GM20000 (cell line): Measurements from ENCODE around the gene PDIA3.
"Not testable (repeated sequence)": the region's sequence is repeated elsewhere in the genome, so short reads cannot be mapped to it uniquely, and the experiment has no call there.

ENCODE experiments used
- DNase-seq: peaks from one replicate; pipeline ENCODE4 v3.0.0; 2012; ENCODE audit warnings: low spot score
- CTCF ChIP-seq: IDR thresholded peaks from 2 replicates; pipeline ENCODE4 v1.5.1; 2012; ENCODE audit warnings: mild to moderate bottlenecking, control low read depth; ENCODE audit errors: extremely low read depth, missing control alignments

The PDIA3 gene

DNA sequence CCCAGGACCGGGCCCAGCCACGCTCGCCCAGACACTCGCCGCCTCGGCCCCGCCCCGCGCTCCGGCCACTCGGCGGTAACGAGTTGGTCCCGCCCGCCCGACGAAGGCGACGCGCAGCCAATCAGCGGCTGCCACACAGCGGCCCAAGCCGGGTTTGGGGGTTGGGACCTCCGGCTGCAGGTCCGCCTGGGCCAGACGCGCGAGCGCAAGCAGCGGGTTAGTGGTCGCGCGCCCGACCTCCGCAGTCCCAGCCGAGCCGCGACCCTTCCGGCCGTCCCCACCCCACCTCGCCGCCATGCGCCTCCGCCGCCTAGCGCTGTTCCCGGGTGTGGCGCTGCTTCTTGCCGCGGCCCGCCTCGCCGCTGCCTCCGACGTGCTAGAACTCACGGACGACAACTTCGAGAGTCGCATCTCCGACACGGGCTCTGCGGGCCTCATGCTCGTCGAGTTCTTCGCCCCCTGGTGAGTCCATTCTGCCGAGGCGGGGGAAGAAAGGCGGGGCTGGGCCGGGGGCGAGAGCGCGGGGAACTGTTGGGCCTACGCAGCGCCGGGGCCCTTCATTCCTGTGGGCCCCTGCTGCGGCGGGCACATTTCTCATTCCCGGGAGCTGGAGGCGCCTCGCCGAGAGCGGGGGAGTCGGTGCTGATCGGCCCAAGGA, at the start of gene PDIA3:
Gene PDIA3 (plus strand): TSS at position 194 of the 658 bp plus-strand sequence. CDS start 102 bp downstream, at position 296.
- peak; percentile 95 for DNase-seq

GRCh38 chr15:43702174-43702573, 44.1 kb upstream of the PDIA3 start:
- DNase-seq: no peak
- TF ChIP-seq CTCF: no peak

DNA sequence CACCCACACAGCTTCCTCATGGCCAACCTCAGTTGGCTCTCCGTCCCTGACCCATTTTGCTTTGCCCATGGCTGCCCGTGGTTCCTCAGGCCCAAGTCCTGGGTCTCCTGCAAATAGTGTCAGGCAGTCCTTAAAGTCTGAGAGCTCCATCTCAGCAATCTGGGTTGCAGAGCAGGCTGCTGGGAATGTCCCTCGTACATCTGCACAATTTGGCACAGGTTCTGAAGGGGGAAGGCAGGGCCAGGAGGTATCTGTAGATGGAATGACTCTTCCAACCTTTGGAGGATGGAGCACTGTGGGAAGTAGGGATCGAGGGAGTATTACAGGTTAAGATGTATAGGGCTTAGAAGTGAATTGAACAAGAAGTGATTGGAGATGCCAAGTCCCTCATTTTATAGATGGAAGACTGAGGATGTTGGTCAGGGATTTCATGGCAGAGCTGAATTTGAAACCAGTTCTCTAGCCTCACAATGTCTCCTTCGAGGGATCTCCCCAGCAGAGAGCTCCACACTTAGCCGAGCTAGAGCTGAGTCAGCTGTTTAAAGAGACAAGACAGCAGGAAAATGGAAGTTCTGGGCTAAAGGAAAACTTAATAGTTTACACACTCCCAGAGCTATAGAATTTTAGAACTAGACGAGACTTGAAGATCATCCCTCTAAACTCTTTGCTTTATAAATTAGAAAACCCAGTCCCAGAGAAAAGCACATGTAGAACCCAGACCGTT, 43.4 kb upstream of the PDIA3 start:
- no peak for TF ChIP-seq CTCF
- no peak for DNase-seq

GRCh38 chr15:43710431-43711131, 35.7 kb upstream of the PDIA3 start:
- DNase-seq: not testable (repeated sequence)

- no peak for TF ChIP-seq CTCF
- DNase-seq: no peak
Measured at GRCh38 chr15:43723151-43723550, 23.1 kb upstream of the PDIA3 start.

DNA sequence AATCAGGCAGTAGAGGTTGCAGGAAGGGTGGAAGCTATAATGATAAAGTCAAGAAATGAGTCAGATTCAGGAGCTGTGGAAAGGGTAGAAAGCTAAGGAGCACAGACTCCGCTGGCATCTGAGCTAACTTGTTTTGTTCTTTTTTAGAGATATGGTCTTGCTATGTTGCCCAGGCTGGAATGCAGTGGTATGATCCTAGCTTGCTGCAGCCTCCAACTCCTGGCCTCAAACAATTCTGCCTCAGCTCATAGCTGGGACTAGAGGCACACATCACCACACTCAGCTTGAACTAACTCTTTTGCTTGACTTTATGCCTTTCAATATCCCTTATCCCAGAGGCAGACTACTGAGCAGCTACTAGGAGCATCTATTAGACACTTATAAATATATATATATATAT, 19.9 kb upstream of the PDIA3 start:
- DNase-seq: not testable (repeated sequence)

- DNase-seq: not testable (repeated sequence)
Measured at GRCh38 chr15:43728053-43728725, 18.0 kb upstream of the PDIA3 start.

GRCh38 chr15:43735416-43735815, 10.8 kb upstream of the PDIA3 start:
- TF ChIP-seq CTCF: no peak
- peak; percentile 14 for DNase-seq

- not testable (repeated sequence) for DNase-seq
Measured at GRCh38 chr15:43746903-43747309, 668 bp downstream of the PDIA3 start.

DNA sequence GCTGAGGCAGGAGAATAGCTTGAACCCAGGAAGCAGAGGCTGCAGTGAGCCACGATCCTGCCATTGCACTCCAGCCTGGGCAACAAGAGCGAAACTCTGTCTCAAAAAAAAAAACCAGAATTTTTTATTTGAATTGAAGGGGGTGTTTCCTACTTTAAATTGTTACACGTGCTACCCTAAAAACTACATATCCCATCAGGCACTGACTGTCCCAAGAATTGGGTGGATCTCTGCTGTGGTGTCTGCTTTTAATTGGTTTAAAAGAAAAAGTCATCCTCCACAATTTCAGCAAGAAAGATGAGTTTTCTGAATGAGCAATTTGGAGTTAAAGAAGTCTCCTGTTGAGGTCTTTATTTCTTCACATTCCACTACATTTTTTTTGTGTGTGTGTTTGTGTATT, 2.1 kb downstream of the PDIA3 start:
- no peak for DNase-seq
- no peak for TF ChIP-seq CTCF
